Activated CD4-positive, alpha-beta T cell treated with anti-CD3 and anti-CD28 coated beads for 24 hours (primary cell): ENCODE data around the gene ATP13A1.
A peak's percentile ranks its signal among the peaks of the same experiment; 100 is the strongest.
"Not testable (repeated sequence)": the region's sequence is repeated elsewhere in the genome, so short reads cannot be mapped to it uniquely, and the experiment has no call there.

ENCODE experiments used
- DNase-seq, 2 donors: peaks; one replicate each; pipeline ENCODE4 v3.0.0-alpha.2; 2020; ENCODE audit warnings: low read depth in 2 of 2

ATP13A1 gene

DNA sequence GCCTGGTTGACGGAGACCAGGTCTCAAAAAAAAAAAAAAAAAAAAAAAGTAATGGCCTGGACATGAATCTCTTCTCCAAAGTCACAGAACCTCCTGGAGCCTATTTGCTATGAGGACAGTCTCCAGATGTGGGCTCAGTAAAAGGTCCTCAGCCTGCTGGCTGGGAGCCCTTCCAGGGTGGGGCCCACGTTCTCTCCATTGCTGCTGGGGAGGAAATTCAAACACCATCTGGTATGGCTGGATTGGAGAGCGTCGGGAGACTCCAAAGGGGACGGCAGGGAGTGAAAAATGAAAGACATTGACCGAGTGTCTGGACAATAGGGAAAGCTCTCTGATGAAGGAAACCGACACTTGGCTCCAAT lies 43.6 kb downstream of the ATP13A1 start:
- DNase-seq = no peak

DNA sequence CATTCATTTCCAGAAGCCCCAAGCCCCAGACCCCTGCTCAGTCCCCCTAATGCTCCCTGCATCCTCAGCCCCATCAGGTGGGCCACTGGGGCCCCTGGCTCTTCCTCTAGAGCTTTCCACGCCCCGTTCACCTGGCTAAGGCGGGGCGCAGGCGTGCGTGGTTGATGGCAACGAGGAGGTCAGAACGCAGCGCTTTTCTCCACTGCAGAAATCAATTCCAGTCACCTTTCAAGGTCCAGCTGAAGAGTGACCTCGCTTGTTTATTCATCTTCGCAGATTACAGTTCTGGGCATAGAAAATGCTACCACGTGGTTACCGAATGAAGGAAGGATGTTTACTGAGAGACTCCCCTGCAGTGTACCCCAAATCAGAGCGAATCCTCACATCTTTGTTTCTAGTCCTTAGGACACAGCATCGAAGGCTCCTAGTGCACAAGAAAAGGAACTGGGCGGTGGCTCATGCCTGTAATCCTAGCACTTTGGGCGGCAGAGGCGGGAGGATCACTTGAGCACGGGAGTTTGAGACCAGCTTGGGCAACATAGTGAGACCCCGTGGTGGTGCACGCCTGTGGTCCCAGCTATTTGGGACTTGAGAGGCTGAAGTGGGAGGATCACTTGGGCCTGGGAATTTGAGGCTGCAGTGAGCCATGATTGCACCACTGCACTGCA lies 44.2 kb downstream of the ATP13A1 start:
- DNase-seq = no peak

GRCh38 chr19:19618219-19619051 lies 45.0 kb downstream of the ATP13A1 start, which contains the start of gene PBX4:
TSS of gene PBX4 (minus strand) at chr19:19618687. CDS start at chr19:19618629, 58 bp downstream.
- peak; percentile 98 to 99 for DNase-seq

GRCh38 chr19:19615086-19615485 lies 48.4 kb downstream of the ATP13A1 start:
- no peak for DNase-seq

DNA sequence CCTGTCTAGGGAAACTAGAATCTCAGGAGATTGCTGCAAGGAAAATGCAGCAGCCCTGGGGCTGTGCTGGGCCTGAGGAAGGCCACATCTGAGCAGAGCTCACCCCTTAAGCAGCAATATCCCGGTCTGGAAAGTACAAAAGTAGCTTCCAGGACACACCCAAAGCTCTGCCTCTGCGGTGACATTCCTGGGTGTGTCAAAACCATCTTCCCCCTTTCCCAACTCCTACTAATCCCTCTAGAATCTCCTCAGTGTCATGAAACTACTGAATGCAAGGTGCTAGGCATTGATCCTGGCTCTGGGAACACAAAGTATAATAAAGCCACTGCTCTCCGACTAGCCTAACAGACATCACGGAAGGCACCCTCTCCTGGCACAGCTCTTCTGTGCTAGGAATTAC lies 50.0 kb downstream of the ATP13A1 start:
- no peak for DNase-seq

DNA sequence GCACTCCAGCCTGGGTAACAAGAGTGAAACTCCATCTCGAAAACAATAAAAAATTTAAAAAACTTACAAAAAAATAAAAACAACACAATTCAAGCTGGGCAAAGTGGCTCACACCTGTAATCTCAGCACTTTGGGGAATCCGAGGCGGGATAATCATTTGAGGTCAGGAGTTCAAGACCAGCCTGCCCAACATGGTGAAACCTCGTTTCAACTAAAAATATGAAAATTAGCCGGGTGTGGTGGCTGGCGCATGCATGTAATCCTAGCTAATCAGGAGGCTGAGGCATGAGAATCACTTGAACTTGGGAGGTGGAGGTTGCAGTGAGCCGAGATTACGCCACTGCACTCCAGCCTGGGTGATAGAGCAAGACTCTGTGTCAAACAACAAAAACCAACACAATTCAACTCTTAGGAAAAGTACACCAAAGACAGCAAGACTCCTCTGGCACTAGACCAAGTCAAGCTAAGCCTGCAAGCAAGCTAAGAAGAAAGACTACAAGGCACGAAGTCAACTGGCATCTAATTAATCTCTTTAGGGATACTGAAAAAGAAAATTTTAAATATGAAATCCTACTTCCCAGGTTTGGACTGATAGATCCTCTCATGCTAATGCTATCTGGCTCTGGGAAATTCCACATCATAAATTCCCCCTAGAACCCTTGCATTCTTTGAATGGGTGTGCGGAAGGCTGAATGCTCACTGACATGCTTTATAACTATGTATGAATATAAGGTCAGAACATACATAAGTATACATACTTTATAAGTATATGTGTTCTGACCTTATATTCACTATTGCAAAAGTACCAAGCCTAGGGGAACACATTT lies 52.9 kb downstream of the ATP13A1 start:
- DNase-seq = no peak

DNA sequence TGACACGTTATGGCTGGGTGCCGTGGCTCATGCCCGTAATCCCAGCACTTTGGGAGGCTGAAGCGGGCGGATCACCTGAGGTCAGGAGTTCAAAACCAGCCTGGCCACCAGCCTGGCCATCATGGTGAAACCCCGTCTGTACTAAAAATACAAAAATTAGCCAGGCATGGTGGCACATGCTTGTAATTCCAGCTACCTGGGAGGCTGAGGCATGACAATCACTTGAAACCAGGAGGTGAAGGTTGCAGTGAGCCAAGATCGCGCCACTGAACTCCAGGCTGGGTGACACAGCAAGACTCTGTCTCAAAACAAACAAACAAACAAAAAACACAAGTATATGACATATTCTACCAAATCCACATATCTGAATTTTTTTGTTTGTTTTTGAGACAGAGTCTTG lies 56.8 kb downstream of the ATP13A1 start:
- DNase-seq = not testable (repeated sequence)

GRCh38 chr19:19606021-19606420 lies 57.5 kb downstream of the ATP13A1 start:
- no peak for DNase-seq

- no peak for DNase-seq
Measured at GRCh38 chr19:19602713-19603324, 60.7 kb downstream of the ATP13A1 start.

- no peak for DNase-seq
Measured at GRCh38 chr19:19602136-19602712, 61.3 kb downstream of the ATP13A1 start.

GRCh38 chr19:19600793-19601330 lies 62.6 kb downstream of the ATP13A1 start:
- DNase-seq = no peak

- not testable (repeated sequence) for DNase-seq
Measured at GRCh38 chr19:19598728-19599451, 64.6 kb downstream of the ATP13A1 start.

DNA sequence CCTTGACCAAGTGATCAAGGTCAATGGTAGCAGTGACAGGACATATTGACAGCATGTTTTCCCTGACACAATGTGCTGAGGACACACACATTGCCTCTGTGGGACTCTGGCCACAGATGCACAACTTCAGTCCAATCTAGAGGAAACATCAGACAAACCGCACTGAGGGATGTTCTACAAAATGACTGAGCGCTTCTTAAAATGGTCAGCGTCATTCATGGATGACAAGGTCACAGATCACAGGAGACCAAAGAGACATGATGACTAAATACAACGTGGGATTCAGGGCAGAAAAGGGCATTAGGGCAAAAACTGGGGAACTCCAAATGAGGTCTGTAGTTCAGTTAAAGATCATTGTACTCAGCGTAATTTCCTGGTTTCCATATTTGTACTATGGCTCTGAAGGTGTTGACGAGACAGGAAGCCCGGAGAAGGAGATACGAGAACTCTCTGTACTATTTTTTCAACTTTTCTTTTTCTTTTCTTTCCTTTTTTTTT lies 65.6 kb downstream of the ATP13A1 start:
- no peak for DNase-seq
